Measurements from ENCODE around the gene LTBP1.

Gene LTBP1

GRCh38 chr2:33084433-33084832 lies 137.7 kb downstream of the LTBP1 start:
- no peak for DNase-seq

GRCh38 chr2:33085646-33086045 lies 138.9 kb downstream of the LTBP1 start:
- DNase-seq, result peak; percentile 40

GRCh38 chr2:33086400-33087015 lies 139.8 kb downstream of the LTBP1 start:
- peak; percentile 35 for DNase-seq

GRCh38 chr2:33090553-33091134 lies 143.9 kb downstream of the LTBP1 start:
- DNase-seq, result no peak

- DNase-seq, result no peak
Measured at GRCh38 chr2:33091541-33092123, 144.9 kb downstream of the LTBP1 start.

GRCh38 chr2:33093283-33093993 lies 146.7 kb downstream of the LTBP1 start:
- no peak for DNase-seq

- DNase-seq, result no peak
Measured at GRCh38 chr2:33094303-33094702, 147.6 kb downstream of the LTBP1 start.

- no peak for DNase-seq
Measured at GRCh38 chr2:33099989-33100388, 153.2 kb downstream of the LTBP1 start.

- DNase-seq, result no peak
Measured at GRCh38 chr2:33100921-33101320, 154.2 kb downstream of the LTBP1 start.

- no peak for DNase-seq
Measured at GRCh38 chr2:33104052-33104623, 157.4 kb downstream of the LTBP1 start.

- no peak for DNase-seq
Measured at GRCh38 chr2:33104726-33105125, 158.0 kb downstream of the LTBP1 start.

GRCh38 chr2:33106115-33106514 lies 159.4 kb downstream of the LTBP1 start:
- no peak for DNase-seq

- no peak for DNase-seq
Measured at GRCh38 chr2:33107690-33108482, 161.1 kb downstream of the LTBP1 start.

- peak; percentile 71 for DNase-seq
Measured at GRCh38 chr2:33108483-33109443, 162.0 kb downstream of the LTBP1 start.

- DNase-seq, result no peak
Measured at GRCh38 chr2:33110461-33110860, 163.7 kb downstream of the LTBP1 start.

- DNase-seq, result no peak
Measured at GRCh38 chr2:33111002-33111446, 164.3 kb downstream of the LTBP1 start.

GRCh38 chr2:33115196-33115595 lies 168.4 kb downstream of the LTBP1 start:
- no peak for DNase-seq

- no peak for DNase-seq
Measured at GRCh38 chr2:33115728-33116127, 169.0 kb downstream of the LTBP1 start.

GRCh38 chr2:33116799-33117198 lies 170.0 kb downstream of the LTBP1 start:
- no peak for DNase-seq

GRCh38 chr2:33118651-33119050 lies 171.9 kb downstream of the LTBP1 start:
- DNase-seq, result peak; percentile 73

- no peak for DNase-seq
Measured at GRCh38 chr2:33121416-33121815, 174.7 kb downstream of the LTBP1 start.
